HFF-Myc (cell line): Measurements from ENCODE around the gene MIEF2.
"Not testable (repeated sequence)": the region's sequence is repeated elsewhere in the genome, so short reads cannot be mapped to it uniquely, and the experiment has no call there.

Experiments
- DNase-seq: peaks from one replicate; pipeline ENCODE4 v3.0.0-alpha.2; 2011; ENCODE audit warnings: low read depth; ENCODE audit errors: extremely low read depth
- H3K4me3 ChIP-seq: replicated peaks from 2 replicates; pipeline ENCODE4 v1.5.1; 2011; ENCODE audit warnings: low read depth, mild to moderate bottlenecking, control low read depth, low read length
- TF ChIP-seq, protein P1 (sequence below): IDR thresholded peaks from 2 replicates; pipeline ENCODE4 v1.5.1; 2012; ENCODE audit warnings: mild to moderate bottlenecking, low read depth, low read length, control low read depth; ENCODE audit errors: missing control alignments

The MIEF2 gene, protein sequence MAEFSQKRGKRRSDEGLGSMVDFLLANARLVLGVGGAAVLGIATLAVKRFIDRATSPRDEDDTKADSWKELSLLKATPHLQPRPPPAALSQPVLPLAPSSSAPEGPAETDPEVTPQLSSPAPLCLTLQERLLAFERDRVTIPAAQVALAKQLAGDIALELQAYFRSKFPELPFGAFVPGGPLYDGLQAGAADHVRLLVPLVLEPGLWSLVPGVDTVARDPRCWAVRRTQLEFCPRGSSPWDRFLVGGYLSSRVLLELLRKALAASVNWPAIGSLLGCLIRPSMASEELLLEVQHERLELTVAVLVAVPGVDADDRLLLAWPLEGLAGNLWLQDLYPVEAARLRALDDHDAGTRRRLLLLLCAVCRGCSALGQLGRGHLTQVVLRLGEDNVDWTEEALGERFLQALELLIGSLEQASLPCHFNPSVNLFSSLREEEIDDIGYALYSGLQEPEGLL

DNA sequence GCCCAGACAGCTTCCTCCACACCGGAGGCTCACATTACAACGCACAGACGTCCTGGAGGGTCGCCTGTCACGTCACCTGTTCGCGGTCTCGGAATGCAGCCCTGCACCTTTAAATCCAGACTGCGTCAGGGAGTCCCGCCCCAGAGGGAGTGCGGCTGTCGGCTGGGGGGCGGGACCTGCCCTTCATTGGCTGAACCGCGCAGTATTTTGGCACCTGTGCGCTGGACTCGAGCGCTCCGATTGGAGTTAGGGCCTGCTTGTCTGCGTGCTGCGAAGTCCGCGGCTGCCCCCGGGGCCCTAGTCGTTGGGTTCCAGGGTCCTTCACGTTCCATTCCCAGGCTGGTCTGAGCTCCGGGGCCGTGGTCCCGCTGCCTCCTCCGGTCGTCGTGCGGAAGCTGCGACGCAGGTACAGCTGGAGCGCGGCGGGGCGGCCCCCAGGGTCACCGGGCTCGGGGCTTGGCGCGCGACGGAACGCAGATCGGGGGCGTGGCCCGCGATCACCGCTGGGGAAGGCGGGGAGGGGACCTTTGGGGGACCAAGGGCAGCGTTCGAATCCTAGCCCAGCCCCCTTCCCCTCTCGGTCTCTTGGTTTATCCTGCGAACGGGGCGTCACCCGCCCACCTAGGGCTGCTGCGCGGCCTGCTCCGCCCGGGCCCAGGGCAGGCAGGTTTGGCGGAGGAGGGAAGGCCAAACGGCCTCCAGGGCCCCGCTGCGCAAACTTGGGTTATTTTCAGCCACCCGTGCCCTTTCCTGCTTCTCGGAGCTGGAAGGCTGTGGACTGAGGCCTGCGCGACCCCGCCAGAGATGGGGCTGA, at the start of gene MIEF2:
Gene MIEF2 (plus strand): TSS at position 331 of the 814 bp plus-strand sequence. CDS start 2,059 bp downstream, outside the sequence.
- TF ChIP-seq, protein P1, sequence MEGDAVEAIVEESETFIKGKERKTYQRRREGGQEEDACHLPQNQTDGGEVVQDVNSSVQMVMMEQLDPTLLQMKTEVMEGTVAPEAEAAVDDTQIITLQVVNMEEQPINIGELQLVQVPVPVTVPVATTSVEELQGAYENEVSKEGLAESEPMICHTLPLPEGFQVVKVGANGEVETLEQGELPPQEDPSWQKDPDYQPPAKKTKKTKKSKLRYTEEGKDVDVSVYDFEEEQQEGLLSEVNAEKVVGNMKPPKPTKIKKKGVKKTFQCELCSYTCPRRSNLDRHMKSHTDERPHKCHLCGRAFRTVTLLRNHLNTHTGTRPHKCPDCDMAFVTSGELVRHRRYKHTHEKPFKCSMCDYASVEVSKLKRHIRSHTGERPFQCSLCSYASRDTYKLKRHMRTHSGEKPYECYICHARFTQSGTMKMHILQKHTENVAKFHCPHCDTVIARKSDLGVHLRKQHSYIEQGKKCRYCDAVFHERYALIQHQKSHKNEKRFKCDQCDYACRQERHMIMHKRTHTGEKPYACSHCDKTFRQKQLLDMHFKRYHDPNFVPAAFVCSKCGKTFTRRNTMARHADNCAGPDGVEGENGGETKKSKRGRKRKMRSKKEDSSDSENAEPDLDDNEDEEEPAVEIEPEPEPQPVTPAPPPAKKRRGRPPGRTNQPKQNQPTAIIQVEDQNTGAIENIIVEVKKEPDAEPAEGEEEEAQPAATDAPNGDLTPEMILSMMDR, result no peak
- peak; percentile 79 for DNase-seq
- H3K4me3 ChIP-seq, result peak within 1 kb of the TSS; percentile 86

DNA sequence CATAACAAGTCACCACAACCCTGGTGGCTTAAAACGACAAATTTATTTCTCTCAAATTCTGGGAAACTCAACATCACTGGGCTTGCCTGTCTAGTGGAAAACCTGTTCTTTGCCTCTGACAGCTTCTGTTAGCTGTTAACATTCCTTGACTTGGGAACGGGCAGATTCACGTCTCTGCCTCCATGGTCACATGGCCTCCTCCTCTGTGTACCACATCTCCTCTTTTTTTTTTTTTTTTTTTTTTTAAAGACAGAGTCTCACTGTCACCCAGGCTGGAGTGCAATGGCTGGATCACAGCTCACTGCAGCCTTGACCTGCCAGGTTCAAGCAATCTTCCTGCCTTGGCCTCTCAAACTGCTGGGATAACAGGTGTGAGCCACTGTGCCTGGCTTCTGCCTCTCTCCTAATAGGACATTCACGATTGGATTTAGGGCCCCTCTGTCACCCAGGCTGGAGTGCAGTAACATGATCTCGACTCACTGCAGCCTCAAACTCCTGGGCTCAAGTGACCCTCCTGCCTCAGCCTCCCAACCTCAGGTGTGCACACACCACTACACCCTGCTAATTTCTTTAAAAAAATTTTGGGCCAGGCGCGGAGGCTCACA, 46.7 kb upstream of the MIEF2 start:
- TF ChIP-seq, protein P1, result no peak
- no peak for DNase-seq
- no peak overlapping the region for H3K4me3 ChIP-seq

DNA sequence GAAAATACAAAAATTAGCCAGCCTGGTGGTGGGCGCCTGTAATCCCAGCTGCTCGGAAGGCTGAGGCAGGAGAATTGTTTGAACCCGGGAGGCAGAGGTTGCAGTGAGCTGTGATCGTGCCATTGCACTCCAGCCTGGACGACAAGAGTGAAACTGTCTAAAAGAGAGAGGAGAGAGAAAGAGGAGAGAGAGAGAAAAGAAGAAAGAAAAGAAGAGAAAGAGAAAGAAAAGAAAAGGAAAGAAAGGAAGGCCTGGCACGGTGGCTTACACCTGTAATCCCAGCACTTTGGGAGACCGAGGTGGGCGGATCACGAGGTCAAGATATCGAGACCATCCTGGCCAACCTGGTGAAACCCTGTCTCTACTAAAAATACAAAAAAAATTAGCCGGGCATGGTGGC, 43.6 kb upstream of the MIEF2 start:
- not testable (repeated sequence) for DNase-seq, H3K4me3 ChIP-seq

DNA sequence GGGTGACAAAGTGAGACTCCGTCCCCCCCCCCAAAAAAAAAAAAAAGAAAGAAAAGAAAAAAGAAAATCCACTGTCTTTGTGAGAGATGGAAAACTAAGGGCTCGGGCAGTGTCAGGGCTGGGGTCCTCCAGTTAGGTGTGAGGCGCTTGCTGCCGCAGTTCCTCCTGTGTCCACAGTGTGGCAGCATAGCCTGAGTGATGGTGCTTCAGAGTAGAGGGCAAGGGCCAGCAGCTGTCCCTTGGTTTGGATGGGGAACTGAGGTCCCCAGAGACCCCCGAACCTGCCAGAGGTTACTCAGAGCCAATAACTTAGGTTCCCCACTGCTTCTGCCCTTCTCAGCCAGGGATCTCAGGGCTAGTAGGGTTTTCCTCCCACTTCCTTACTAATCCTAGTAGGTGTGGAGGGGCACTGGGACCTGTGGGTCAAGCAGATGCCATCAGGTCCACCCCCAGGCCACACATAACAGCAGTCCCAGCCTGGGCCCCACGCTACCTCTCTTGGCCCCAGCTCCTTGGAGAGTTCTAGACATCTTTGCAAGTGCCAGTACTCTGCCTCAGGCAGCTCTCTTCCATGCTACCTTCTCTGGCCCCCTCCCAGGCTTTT, 42.9 kb upstream of the MIEF2 start:
- no peak overlapping the region for H3K4me3 ChIP-seq
- DNase-seq, result no peak
- TF ChIP-seq, protein P1, result peak; percentile 95

DNA sequence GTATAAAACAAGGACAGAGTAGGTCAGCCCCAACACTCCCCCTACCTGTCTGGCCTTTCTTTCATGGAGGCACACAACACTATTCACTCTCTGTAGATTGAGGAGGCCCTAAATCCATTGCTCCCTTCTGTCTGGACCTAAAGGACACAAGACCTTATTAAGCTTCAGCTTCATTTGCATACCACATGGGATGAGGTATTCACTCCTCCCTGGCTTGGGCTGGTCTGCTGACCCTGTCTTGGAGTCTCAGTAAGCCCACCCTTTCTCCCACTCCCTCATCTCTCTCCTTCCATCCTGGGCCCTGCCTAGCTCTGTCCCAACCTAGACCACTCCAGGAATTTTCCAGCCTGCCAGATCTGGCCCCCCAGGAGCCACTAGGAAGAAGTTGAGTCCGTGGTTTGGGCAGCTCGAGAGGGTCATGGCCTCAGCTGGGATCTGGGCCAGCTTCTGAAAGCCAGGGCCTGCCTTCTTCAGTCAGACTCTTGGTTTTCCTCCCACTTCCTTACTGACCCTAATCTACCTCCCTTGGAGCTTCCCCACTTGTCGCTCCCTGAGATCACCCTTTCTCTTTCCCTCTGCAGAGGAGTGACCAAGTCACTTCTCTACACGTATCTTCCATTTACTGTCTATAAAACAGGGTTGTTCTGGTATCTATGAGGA, 41.6 kb upstream of the MIEF2 start:
- TF ChIP-seq, protein P1, result no peak

DNA sequence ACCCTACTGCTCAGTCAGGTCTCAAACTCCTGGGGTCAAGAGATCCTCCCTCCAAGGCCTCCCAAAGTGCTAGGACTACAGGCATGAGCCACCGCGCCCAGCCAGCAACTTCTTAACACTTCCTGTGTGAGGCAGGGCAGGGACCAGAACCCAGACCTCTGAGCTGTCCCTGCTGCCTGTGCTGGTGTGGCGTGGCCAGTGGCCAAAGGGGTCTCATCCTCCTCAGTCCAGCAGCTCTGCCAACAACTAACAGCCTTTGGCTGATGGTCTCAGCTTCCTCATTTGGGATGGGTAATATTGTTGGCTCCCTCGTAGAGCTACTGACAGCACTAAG, 36.4 kb upstream of the MIEF2 start:
- TF ChIP-seq, protein P1, result no peak
- no peak overlapping the region for H3K4me3 ChIP-seq
- no peak for DNase-seq

More for the DNA sequence above, 41.6 kb upstream of the MIEF2 start:
- H3K4me3 ChIP-seq, result no peak overlapping the region
- DNase-seq, result no peak
